ENCODE measurements around the gene TMEM170B. TPM values are rescaled to one million over a fixed set of nuclear protein-coding genes. Genes with fewer than 3 reads are reported as not detected.

The TMEM170B gene
- polyA plus RNA-seq, 2 of the 4 experiments (the other 2 are of a cell fraction): 2.5 to 3.2 TPM

Small RNA genes within 50 kb of the gene (small RNA-seq; reads per million reads assigned to genes)
- gene RNU1-64P: 0 reads per million in 6 experiments

Other genes with a start within 250 kb of the TMEM170B start
- 0.57 and 0.82 TPM in 2 replicates for gene ADTRP, start 241.1 kb downstream of the TMEM170B start, polyA plus RNA-seq (2011; rRNA removed)
- gene ADTRP, start 241.1 kb downstream of the TMEM170B start, polyA plus RNA-seq (2017; fragmentation: RNase III; extraction: RNeasy Plus Mini Kit Qiagen cat#74134 plus additional on column Dnase treatment): 0.35 to 0.59 TPM (median 0.42 TPM) in 3 replicates

All from A549 (cell line).